ENCODE data around the gene GPR31.
A peak's percentile ranks its signal among the peaks of the same experiment; 100 is the strongest.

GPR31 gene

GRCh38 chr6:167165858-167166471 lies 8.2 kb upstream of the GPR31 start:
- DNase-seq: no peak

DNA sequence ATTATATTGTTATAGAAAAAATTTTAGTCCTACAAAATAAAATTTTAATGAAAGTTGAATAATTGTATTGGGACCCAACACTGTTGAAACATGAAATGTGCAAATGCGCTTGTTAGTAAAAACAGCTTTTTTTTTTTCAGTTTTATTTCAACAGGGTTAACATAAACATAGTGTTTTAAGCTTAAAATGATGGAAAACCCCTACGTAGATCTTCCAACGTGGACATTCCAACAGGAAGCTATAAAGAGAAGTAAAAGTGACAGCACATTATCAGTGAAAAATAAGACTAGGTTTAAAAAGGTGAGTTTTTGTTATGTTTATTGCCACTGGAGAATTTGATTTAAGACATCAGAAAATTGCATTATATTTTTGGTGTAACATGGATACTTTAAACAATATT lies 6.5 kb upstream of the GPR31 start:
- no peak for DNase-seq

DNA sequence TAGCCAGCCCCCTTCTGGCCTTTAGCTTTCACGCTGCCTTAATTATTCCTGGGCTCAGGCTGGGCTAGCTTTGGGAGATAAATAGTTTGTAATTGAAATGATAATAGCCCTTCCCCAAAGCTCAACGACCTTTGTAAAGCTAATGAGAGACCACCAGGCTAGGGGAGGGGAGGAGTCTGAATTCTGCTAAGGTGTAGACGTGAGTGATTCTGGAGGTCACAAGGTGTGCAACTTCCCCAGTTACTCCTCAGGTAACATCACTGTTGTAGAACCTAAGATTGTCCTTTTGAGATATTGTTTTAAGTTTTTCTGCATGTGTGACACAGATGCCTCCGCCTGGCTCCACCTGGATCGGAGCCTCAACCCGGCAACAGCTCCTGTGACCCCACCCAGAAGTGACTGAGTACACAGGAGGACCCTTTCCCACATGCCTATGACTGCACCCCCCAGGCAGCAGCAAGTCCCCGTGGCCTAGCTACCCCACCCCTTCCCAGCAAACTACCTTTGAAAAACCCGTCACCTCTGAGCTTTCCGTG lies 5.8 kb upstream of the GPR31 start:
- no peak for DNase-seq

DNA sequence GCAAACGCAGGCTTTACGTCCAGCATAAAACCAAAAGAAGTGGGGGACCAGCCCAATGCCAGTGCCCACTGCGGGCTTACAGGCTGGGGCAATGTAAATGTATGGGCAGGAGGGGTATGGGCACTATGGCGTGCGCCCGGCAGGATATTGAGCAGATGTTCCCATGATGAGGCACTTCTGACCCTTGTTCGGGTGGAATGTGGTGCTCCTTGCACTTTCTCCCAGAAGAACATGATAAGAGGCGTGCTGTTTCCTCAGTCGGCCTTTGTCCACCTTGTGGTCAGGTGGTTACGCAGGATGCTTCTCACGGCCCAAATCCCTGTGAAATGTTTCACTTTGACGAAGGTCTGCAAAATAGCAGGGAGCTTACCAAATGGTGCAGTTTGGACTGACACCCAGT lies 4.8 kb upstream of the GPR31 start:
- no peak for DNase-seq

- DNase-seq: no peak
These were observed 4.2 kb upstream of the GPR31 start for GRCh38 chr6:167161851-167162467.

GRCh38 chr6:167157414-167157813 lies 366 bp downstream of the GPR31 start:
- no peak for DNase-seq

DNA sequence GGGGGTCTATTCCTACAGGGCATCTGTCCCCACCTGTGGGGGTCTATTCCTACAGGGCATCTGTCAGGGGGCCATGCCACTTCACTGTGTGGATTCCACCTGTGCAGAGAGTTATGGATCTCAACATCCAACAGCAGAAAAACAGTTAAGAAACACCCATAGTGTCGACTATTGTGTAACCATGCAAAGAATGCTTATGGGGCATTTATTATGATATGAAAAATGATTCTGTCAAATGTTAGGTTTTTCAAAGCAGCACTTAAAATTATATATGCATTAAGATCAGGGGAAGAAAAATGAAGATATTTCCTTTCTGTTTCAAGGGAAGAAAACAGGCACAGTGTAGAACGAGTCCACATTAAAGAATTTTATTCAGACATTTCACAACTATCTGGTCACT lies 2.9 kb downstream of the GPR31 start:
- DNase-seq: no peak

- no peak for DNase-seq
These were observed 3.5 kb downstream of the GPR31 start for GRCh38 chr6:167154291-167154690.

DNA sequence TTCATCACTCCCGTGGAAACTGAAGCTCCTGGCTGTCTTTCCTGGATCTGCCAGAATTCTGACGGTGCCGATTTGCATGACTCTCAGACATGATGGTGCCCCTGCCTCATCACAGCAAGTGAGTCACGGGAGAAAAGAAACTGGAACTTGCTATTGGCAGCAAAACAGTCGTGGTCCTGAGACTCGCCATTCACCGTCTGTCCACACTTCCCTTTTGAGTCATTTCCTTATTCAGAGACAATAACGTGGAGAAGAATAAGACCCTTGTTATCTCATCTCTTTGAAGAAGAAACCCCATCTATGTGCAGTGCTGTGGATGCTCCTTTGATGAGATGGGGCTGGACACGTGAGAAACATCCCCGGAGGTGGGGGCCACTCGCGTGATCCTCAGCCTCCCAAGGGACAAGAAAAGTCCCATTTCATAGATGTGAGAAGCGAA lies 4.2 kb downstream of the GPR31 start:
- no peak for DNase-seq

- peak in 1 of 2 experiments; percentile 39 for DNase-seq
These were observed 4.9 kb downstream of the GPR31 start for GRCh38 chr6:167152862-167153261.

GRCh38 chr6:167151648-167152047 lies 6.1 kb downstream of the GPR31 start:
- no peak for DNase-seq

DNA sequence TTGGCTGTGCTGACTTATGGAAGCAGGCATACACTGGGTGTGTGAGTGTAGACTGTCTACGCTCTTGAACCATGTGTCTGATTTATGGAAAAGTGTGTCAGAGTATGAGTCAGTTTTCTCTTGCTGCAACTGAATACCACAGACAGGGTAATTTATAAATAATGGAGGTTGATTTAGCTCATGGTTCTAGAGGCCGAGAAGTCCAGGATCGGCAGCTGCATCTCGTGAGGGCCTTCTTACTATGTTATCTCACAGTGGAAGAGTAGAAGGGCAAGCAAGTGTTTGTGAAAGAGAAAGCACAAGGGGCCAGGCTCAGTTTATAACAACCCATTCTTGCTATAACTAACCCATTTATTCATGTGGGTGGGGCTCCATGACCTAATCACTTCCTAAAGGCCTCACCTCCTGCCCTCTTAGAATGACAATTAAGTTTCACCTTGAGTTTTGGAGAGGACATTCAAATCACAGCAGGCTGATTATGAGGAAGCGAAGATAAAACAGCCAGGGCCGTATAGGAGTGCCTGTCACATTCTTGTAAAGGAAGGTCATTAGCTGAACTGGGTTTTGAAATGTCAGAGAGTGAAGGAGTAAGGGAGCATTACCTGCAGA lies 6.7 kb downstream of the GPR31 start:
- peak; percentile 35 to 46 for DNase-seq

DNA sequence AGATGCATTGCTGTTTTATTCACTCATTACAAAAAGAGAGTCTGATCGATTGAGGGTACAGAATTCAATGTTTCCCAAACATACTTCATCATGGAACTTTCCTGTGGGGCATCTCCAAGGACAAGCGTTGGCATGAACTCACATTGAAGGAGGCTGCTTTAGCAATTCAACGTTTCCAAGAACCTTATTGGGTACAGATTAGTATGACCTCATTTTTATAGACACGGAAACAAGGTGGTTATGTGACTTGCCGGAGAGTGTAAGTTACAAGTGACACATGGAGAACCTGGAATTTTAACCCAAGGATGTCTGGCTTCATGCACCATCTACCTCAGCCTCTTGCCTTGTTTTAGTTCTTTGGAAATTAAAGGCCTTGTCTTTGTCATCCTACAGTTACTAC lies 8.8 kb downstream of the GPR31 start:
- DNase-seq: no peak

GRCh38 chr6:167148021-167148420 lies 9.8 kb downstream of the GPR31 start:
- no peak for DNase-seq

DNA sequence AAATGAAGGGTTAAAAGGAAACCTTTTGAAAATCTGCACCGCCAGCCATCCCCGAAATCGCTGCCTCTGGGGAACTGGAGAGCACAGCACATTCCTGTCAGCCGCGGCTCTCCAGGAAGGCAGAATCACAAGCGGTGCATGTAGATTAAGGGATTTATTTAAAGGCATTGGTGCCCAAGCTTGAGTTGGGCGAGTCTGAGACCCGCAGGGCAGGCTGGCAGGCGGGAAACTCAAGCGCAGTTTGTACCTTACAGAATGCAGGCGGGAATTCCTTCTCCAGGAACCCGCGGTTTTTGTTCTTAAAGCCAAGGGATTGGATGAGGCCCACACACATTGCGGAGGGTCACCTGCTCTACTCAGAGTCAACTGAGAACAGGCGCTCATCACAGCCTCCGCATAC lies 10.8 kb downstream of the GPR31 start:
- DNase-seq: no peak

GRCh38 chr6:167146135-167146534 lies 11.6 kb downstream of the GPR31 start:
- no peak for DNase-seq

DNA sequence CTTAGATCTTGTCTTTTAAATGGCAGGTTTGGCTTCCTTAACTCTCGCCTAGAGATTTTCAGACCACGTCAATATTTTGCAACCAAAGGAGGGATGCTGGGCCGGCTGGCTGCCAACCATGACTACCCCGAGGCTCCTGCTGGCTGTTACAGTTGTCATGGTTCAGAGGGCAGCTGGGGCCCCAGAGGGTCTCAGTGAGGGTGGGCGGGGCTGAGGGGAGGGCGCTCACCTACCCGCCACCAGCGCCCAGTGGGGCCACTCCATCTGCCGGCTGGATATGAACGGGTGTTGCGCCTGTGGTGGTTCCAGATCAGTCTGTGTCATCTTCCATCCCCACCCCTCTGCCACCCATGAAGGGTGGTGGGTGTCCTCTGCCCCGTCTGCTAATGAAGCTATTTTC lies 12.3 kb downstream of the GPR31 start:
- no peak for DNase-seq

GRCh38 chr6:167143041-167143440 lies 14.7 kb downstream of the GPR31 start:
- DNase-seq: no peak

GRCh38 chr6:167142433-167142761 lies 15.4 kb downstream of the GPR31 start:
- no peak for DNase-seq

- DNase-seq: peak; percentile 59 to 72
These were observed 15.9 kb downstream of the GPR31 start for GRCh38 chr6:167141667-167142432.

GRCh38 chr6:167140589-167141474 lies 16.9 kb downstream of the GPR31 start:
- DNase-seq: no peak

DNA sequence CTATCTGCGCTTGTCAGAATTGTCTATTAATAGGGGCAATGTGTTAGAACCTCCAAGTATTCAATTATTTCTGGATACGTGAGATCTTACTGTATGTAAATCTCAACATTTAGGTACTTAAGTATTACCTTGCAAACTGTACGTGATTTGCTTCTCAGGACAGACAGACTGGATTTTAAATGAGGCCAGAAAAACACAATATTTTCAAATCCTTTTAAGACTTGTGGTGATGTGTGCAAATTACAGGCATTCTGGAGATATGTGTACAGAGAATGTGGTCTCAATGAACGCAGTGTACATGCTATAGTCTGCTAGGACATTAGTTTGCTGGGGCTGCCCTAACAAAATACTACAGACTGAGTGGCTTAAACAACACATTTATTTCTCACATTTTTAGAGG lies 18.0 kb downstream of the GPR31 start:
- DNase-seq: no peak

DNA sequence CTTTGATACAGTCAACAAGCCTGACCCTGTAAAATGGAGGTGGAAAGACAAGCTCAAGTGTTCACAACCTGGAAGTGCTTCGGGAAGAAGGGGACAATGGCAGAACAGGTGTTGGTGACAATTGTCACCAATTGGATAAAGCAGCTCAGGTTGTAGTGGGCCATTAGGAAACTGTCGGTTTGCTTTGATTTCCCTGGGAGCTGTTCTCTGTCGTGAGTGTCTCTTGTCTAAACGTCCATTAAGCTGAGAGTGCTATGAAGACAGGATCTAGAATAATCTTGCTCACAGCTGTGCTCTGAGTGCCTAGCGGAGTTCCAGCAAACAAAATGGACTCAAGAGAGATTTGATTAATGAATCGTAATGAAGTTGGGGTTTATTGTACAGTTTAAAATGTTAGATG lies 19.9 kb downstream of the GPR31 start:
- DNase-seq: no peak

Data from activated T-cell treated with anti-CD3 and anti-CD28 coated beads, Interleukin-2, amount 50 U/mL, for 48 hours (primary cell).